ENCODE results near the gene SMKR1. TPM values are rescaled to one million over a fixed set of nuclear protein-coding genes. Genes with fewer than 3 reads are reported as not detected.

SMKR1 gene
- total RNA-seq, 1 donor: 0.72 TPM

DNA sequence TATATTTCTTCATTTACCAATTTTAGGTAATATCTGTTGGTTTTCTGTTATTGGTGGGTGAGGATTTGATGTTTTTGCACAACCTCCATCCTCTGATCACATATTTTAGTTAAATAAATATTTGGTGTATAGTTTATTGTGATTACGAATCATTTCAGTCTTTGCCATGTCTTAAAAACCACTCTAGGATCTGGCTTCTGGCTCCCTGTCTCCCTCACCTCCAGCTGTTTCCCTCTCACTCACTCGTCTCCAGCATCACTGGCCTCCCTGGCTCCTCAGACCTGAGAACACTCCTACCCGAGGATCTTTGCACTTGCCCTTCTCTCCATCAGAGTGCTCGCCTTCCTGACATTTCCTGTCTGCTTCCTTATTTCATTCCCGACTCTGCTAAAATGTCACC, 58.5 kb downstream of the SMKR1 start:
- H3K4me2 ChIP-seq (ENCODE audit: insufficient read depth, low read length): no peak overlapping the region
- H3K27me3 ChIP-seq (ENCODE audit: insufficient read depth, low read length): peaks cover 13% of the 10 kb centered on the region
- H3K4me1 ChIP-seq (ENCODE audit: insufficient read depth, low read length): no peaks in the 10 kb centered on the region
- peak; percentile 57 for DNase-seq (ENCODE audit: insufficient read length, low spot score, missing footprints)
- no peaks in the 10 kb centered on the region for H4K20me1 ChIP-seq (ENCODE audit: insufficient read depth, low read length)
- no peak overlapping the region for H3K4me3 ChIP-seq (ENCODE audit: insufficient read depth, low read length)
- TF ChIP-seq, protein P1, sequence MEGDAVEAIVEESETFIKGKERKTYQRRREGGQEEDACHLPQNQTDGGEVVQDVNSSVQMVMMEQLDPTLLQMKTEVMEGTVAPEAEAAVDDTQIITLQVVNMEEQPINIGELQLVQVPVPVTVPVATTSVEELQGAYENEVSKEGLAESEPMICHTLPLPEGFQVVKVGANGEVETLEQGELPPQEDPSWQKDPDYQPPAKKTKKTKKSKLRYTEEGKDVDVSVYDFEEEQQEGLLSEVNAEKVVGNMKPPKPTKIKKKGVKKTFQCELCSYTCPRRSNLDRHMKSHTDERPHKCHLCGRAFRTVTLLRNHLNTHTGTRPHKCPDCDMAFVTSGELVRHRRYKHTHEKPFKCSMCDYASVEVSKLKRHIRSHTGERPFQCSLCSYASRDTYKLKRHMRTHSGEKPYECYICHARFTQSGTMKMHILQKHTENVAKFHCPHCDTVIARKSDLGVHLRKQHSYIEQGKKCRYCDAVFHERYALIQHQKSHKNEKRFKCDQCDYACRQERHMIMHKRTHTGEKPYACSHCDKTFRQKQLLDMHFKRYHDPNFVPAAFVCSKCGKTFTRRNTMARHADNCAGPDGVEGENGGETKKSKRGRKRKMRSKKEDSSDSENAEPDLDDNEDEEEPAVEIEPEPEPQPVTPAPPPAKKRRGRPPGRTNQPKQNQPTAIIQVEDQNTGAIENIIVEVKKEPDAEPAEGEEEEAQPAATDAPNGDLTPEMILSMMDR (IDR thresholded peaks at IDR 0.05; ENCODE audit: extremely low read depth, low read depth, low read length): no peak
- no peak overlapping the region for H2AFZ ChIP-seq (ENCODE audit: low read length)
- no peaks in the 10 kb centered on the region for H3K79me2 ChIP-seq (ENCODE audit: insufficient read depth, low read length)
- H3K36me3 ChIP-seq (ENCODE audit: insufficient read depth, low read length): no peaks in the 10 kb centered on the region
- no peak overlapping the region for H3K27ac ChIP-seq (ENCODE audit: low read depth, low read length)
- H3K9me3 ChIP-seq (ENCODE audit: low read depth, low read length): no peaks in the 10 kb centered on the region

DNA sequence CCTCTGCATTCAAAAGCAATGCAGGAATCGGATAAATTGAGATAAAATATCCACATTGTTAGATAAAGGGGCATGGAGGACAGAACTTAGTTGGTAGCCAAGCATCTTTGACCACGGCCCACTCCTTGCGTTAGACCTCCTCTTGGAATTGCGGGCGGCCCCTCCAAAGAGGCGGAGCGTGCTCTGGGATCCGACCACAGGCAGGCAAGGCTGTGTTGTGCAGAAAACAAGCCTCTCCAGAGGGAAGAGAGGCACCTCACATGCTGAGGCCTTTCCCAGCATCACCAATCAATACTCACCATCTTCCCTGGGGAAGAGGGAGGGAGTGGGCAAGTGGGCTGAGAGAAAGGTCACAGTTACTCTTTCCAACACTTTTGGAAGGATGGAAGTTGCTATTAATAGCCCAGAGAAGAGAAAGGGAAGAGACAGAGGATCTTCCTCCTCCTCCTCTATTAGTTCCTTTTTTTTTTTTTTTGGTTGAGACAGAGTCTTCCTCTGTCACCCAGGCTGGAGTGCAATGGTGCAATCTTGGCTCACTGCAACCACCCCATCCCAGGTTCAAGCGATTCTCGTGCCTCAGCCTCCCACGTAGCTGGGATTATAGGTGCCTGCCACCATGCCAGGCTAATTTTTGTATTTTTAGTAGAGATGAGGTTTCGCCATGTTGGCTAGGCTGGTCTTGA, 59.5 kb downstream of the SMKR1 start:
- Histone ChIP-seq H3K27ac (ENCODE audit: low read depth, low read length) (no peak overlapping the region), H4K20me1 (ENCODE audit: insufficient read depth, low read length) (no peaks in the 10 kb centered on the region), H3K79me2 (ENCODE audit: insufficient read depth, low read length) (no peaks in the 10 kb centered on the region), H3K27me3 (ENCODE audit: insufficient read depth, low read length) (peaks cover 10% of the 10 kb centered on the region), H3K4me1 (ENCODE audit: insufficient read depth, low read length) (no peaks in the 10 kb centered on the region), H3K4me3 (ENCODE audit: insufficient read depth, low read length) (no peak overlapping the region), H2AFZ (ENCODE audit: low read length) (no peak overlapping the region), H3K36me3 (ENCODE audit: insufficient read depth, low read length) (no peaks in the 10 kb centered on the region), H3K9me3 (ENCODE audit: low read depth, low read length) (no peaks in the 10 kb centered on the region), H3K4me2 (ENCODE audit: insufficient read depth, low read length) (no peak overlapping the region)
- TF ChIP-seq, protein P1 (IDR thresholded peaks at IDR 0.05; ENCODE audit: extremely low read depth, low read depth, low read length): no peak
- no peak for DNase-seq (ENCODE audit: insufficient read length, low spot score, missing footprints)

Small RNA genes within 50 kb of the gene (small RNA-seq; reads per million reads assigned to genes)
- gene RNU1-72P: not detected
- gene SNRPGP3: not detected

Other genes starting within 250 kb of the SMKR1 start
- 8.3 and 19.7 TPM in 2 replicates for gene STRIP2, start 68.1 kb upstream of the SMKR1 start, total RNA-seq
- gene NRF1, start 109.2 kb downstream of the SMKR1 start, total RNA-seq: 14.1 and 14.8 TPM in 2 replicates